GM21825 (cell line): ENCODE results near the gene CINP.

Experiments
- ATAC-seq: cut with Tn5 transposase; IDR thresholded peaks from one replicate; pipeline ENCODE4 v1.9.1; 2021; ENCODE audit warnings: mild to moderate bottlenecking, moderate library complexity; ENCODE audit not compliant: unreplicated experiment

The CINP gene

DNA sequence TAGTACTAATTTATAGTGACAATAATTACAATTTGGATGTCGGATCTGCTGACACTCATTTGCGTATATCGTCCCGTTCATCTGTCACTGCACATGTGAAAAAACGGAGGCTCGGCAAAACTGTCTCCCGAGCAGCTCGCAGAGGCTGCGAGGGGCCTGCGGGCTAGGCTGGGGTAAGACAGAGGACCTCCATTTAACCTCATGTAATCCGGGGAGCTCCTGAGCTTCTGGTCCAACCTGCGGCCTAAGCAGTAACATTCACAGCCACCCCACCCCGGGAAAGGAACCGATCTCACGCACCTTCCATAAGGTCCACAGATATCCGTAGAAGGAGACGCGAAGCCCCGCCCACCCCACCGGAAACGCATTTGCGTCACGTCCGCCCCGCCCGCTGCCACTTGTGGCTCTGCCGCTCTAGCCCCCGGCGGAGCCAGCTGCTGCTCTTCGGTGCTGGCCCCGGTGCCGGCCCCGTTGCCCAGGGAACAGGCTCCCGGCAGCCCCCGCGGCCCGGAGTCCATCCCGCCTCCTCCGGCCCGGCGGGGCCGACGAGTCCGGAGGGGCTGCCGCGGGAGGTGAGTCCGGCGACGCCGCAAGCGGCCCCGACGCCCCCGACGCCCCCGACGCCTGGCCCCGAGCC lies at the start of gene CINP, which contains the start of gene TECPR2:
Gene CINP, minus strand, starts transcription at position 346 of the 637 bp plus-strand sequence. Its CDS starts 39 bp downstream, at position 307.
Gene TECPR2, plus strand, starts transcription at position 397 of the 637 bp plus-strand sequence. CDS start 13,781 bp downstream, outside the sequence.
- ATAC-seq, result peak; percentile 93

DNA sequence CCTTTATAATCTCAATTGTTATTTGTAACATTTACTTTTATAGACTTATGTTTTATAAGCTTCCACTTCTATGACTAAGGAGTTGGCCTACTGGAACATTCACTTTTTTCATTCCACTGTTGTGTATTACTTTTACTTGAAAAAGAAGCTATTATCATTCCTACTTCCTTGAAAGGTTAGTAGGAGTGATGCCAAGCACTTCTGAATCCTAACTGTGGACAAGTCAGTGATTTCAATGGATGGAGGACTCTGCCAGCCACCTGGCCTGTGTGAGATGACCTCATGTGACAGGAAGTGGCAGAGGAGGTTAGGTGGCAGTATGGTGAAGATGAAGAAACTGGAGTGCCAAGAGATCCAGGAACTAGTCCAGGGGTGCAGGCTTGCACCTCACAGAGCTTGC lies 46.0 kb upstream of the CINP start:
- ATAC-seq, result no peak

DNA sequence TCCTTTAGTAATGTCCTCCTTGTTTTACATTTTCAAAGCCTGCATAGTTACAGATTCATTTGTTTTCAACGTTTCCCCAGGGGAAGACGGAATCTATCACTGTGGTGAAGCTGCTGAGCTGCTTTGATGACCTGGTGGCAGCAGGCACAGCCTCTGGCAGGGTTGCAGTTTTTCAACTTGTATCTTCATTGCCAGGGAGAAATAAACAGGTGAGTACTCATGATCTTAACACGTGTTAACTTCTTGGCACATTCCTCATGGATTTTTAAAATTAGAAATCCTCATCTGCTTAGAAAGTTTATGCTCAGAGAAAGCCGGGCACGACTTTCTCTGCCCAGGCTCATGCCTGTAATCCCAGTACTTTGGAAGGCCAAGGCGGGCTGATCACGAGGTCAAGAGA lies 44.6 kb upstream of the CINP start:
- ATAC-seq, result no peak

DNA sequence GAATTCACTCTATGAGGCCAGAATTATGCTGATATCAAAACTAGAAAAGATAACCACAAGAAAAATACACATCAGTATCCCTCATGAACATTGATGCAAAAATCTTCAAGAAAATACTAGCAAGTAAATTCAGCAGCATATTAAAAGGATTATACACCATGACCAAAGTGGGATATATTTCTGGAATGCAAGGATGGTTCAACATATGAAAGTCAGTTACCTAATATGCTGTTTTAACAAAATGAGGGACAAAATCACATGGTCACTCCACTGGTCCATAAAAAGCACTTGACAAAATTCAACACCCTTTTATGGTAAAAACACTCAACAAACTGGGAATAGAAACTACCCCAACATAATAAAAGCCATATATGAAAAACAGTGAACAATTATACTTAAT lies 40.3 kb upstream of the CINP start:
- no peak for ATAC-seq

DNA sequence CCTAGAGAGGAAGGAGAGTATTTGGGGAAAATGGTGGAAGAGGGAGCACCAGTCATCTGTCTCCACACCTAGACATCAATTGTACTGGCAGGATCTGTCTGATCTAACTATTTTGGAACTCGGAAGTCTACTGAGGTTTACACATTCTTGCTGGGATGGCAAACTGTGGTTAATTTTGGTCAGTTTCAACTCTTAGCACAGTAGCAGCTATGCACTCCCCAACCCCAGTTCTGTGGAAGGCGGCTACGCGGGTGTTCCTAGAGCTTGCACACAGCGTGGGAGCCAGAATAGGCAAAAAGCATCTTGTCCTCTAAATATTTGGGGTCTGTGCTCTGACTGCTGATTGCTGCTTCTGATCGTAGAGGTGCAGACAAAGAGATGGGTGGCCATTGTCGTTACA lies 33.8 kb upstream of the CINP start:
- no peak for ATAC-seq

DNA sequence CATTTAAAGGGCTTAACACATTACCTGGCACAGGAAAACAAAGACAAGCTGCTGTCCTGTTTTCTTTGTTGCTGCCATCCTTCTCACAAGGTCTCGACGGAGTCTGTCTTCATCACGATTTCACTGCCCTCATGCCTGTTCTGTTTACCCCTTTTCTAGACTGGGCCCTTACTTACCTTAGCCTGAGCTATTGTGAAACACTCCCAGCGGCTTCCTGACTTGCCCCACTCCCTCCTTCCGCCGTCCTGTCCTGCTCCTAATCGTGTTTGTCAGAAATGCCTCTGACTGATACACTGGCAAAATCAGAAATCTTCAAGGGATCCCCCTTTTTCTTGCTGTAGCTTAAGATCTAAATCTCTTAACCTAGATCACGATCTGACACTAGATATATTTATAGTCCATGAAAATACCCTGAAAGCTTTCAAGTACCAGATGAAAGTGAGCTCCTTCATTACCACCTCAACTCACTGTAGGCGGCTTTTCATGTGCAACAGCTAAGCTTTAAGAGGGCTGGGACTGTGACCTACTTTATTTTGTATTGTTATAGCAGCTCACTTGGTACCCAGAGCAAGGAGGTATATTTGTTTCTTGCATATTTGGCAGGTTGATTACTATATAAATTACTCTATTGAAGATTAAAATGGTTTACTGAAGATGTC lies 32.2 kb upstream of the CINP start:
- no peak for ATAC-seq

DNA sequence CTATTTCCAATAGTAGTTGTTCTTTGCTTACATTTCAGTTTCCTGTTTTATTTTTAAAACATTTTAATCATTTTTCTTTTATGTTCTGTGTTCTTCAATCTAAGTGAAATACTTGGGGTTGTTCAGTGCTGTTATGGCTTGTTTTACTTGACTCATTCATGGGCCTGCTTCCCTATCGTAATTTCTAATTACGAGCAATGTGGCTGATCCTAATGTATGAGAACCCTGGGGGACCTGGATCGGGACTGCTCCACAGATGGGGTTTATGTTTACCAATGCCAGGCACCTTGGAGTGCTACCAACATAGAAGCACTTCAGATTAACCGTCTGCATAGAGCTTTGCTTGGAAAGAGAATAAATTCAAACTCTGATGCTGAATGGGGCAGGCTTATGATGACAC lies 29.8 kb upstream of the CINP start:
- ATAC-seq, result no peak

DNA sequence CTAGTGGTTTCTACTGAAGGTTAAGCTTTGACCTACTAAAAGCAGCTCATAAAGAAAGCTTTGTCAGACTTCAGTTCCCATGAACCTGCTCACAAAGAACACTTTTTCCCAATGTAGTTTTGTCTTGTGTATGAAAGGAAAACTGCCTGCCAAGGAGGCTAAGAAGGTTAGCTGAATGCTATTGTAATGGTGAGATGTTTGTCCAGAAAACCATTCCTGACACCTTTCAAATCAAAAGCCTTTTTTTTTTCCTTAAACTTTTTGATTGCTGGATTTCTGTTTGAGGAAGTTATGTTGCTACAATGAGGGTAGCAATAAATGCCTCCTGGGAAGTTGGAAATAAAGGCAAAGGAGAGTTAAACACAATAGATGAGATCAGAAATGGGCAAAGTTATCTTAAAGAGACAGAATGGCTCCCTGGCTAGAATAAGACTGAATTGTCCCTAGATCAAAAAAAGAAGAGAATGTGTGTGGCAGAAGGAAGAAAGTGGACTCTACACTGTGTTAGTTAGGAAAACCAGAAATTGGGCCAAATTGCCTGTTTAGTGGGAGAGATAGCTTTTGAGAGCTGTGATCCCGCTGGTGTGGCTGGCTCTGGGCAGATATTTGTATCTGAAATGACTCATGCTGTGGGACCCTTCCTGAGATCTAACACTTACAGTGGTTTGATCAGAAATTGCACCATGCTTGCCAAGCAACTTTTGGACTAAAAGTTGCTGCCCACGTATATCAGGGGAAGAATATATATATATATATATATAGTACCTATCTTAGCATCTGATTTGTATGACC lies 27.6 kb upstream of the CINP start:
- no peak for ATAC-seq

DNA sequence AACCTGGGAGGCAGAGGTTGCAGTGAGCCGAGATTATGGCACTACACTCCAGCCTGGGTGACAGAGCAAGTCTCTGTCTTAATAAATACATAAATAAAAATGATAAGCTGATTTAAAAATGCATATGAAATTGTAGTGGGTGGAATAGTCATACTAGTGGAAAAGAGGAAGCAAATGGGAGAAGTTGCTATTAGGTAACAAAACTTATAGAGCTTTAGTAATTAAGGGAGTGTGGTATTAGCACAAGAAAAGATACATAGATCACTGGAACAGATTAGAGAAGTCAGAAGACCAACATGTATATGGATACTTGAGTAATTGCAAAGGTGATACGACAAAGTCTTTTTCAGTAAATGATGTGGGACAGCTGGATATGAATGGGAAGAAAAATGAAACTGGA lies 26.6 kb upstream of the CINP start:
- no peak for ATAC-seq

DNA sequence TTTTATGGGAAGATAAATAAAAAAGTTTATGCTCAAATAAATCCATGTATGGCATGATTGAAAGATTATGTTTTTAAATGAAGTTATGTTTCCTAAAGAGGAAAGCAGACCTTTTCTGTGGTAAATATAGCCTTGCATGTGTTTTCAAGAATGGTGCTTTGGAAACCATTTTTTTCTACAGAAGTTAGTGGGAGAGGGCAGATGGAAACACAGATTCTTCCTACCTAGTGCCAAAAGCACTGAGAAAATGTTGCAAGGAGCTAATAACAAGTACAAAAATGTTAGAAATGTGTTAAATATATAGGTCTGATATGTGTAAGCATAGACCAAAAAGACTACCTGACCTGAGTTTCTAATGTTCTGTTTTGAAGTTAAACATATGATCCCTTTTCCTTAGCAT lies 24.4 kb upstream of the CINP start:
- no peak for ATAC-seq

DNA sequence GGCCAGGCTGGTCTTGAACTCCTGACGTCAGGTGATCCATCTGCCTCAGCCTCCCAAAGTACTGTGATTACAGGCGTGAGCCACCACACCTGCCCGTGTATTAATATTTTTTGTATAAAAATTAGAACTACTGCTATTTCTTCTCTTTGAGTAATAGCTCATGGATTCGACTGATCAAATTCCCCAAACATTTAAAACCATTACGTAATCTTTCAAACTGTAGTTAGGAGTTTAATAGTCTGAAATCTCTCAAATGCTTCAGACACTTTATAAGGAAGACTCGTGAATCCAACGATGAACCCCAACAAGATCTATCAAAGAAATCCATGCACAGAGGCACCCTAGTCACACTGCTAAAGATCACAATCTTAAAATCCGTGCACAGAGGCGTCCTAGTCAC lies 16.1 kb upstream of the CINP start:
- no peak for ATAC-seq

DNA sequence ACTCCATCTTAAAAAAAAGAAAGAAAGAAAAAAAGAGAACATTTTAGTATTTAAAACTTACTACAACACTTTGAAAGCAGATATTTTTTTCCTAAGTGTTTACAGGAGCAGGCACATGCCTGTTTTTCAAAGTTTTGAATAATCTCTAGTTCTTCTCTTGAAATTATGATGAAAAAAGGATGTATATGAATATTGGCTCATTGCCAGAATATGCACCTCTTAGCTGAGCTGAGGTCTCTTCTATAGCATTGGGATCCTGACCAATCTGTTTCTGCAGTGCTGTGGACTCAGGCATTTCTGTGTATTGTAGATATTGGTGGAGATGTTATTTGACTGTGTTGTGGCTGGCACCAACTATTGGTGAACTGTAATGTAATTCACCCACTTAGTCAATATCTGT lies 15.0 kb upstream of the CINP start:
- ATAC-seq, result no peak

DNA sequence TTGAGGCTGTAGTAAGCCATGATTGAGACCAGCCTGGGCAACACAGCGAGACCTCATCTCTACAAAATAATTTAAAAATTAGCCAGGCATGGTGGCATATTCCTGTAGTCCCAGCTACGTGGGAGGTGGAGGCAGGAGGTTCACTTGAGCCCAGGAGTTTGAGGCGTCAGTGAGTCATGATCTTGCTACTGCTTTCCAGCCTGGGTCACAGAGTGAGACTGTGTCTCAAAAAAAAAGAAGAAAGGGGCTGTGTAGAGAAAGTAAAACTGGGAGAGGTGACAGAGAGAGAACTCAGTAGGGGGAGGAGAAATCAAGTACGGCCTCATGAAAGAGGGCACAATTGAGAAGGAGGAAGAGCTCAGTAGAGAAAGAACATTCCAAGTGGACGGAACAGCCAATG lies 12.4 kb upstream of the CINP start:
- no peak for ATAC-seq

DNA sequence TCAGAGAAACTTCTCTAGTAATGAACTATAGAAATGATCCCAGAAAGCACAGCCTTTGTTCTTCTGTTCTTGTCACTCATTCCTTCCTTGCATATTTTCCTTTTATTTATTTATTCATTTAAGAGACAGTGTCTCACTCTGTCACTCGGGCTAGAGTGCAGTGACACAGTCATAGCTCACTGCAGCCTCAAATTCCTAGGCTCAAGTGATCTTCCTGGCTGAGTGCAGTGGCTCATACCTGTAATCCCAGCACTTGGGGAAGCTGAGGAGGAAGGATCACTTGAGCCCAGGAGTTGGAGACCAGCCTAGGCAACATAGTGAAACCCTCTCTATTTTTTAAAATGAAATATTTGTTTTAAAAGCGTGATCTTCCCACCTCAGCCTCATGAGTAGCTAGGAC lies 11.6 kb upstream of the CINP start:
- no peak for ATAC-seq

DNA sequence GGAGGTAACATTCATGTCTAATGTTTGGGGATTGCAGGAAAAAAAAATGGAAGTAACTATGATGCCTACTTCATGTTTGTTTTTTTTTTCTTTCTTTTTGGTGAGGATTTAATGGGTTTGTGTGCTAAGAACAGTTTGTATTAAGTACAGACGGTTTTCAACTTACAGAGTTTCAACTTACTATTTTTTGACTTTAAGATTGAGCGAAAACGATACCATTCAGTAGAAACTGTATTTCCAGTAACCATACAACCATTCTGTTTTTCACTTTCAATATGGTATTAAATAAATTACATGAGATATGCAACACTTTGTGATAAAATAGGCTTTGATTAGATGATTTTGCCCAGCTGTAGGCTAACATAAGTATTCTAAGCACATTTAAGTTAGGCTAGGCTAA lies 10.4 kb upstream of the CINP start:
- no peak for ATAC-seq

DNA sequence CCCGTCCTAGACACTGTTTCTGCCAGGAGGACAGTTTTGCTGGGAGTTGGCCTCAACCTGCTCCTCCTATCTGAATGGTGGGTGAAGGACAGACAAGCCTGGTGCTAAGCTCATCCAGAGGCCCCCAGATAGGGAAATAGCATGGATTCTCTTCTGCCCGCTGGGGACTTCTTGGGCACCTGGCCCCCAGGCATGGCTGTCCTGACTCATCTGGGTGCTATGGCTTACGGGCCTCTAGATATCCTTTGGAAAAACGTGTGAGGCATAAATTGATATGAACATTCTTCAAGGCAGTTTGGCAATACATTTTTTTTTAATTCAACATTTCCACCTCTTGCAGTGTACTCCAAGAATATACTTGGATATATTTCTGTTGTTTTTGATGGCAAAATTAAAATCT lies 8.7 kb upstream of the CINP start:
- ATAC-seq, result no peak

DNA sequence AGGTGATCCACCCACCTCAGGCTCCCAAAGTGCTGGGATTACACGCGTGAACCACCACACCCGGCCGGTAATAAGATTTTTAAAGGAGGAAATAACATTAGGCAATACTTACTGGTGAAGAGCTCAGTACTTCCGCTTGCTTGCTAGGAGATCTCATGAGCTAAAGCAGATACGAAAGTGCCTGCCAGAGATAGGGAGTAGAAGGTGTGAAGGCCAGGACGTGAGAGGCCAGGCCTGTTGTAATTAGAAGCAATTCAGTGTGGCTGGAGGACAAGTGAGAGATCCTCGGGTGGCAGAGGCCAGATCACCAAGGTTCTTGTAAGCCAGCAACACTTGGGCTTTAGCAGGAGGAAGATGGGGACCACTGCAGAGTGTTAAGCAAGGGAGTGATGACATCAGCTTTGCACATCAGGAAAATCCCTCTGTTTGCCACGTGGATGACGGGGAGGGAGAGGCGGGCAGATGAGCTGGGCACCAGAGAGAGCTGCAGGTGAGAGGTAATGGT lies 7.7 kb upstream of the CINP start:
- ATAC-seq, result no peak

DNA sequence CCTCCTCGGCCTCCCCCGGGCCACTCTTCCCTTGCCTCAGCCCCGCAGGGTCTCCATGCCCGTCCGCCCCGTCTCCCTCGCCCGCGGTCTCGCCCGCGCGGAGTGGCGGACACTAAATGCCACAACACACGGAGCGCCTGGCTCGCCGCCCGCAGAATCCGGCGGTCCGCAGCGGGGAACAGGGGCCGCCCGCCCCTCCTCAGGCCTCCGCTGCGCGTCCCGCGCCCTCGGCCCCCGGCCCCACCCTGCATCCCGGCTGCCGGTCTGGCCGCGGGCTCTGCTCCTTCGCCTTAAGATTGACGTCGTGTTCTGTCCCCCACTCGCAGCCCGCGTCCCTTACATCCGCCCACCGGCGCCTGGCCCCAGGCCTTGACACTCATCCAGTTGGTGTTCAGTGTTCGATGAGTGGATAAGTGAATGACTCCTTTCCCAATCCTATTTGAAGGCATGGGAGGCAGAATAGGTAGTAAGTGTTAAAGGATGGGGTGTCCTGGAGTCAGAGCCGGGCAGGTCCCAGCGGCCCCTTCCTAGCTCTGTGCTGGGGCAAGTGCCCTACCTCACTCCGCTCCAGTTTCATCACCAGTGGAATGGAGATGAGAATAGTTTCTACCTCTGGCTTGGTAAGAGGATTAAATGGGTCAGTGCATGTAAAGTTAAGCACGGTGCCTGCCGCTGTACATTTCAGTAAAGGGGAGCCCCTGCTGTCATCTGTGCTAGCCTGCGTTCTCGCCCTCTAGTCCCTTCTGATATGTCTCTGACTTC lies 673 bp upstream of the CINP start:
- ATAC-seq, result peak; percentile 22

DNA sequence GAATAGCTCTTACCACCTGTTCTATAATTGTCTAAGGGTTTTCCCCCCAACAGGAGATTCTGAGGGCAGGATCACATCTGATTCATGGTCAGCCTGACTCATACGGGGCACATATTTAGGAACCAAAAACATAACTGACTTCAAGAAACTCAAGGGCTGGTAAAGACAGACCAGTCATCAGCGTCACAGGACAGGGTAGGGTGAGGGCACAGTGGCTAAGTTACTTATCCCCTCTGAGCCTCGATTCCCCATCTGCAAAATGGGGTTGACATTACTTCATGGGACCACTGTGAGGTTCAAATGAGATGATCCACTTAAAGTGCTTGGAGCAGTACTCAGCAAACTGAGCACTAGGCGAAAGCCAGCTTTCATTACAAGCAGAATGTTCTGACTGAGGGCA lies 606 bp downstream of the CINP start:
- peak; percentile 32 for ATAC-seq

DNA sequence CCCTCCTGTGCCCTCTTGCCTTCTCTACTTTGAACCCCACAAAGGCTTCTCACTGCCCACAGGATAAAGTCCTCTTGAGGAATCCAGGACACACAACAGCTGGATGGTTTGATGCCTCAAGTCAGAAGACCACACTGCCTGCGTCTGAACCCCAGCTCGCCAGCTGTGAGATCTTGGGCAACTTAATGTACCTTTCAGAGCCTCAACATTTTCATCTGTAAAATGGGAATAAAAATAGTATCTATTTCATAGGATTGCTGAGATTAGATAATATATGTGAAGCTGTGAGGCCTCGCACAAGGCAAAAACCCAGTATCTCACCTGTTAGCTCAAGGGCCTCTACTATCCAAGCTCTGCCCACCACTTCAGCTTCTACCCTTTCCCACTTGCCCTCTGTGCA lies 2.3 kb downstream of the CINP start:
- no peak for ATAC-seq

DNA sequence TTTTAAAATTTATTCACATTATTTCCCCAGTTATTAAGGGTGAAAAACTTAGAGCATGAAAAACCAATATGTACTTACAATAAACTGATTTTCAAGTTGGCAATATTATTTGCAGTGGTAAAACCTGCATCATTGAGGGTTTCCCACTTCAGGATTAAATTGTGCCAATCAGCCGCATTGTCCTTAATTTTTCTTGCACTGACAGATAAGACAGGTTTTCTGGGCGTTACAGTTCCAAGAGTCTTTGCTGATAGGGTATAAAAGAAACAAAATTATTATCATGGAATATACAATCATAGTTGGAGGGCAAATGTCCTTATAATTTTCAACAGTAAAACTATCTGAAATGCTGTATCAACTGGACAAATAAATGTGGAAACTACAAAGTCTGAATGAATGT lies 3.3 kb downstream of the CINP start:
- no peak for ATAC-seq
